OCI-LY7 (cell line): ENCODE data around the gene SYT9. TPM values are rescaled to one million over a fixed set of nuclear protein-coding genes. Genes with fewer than 3 reads are reported as not detected.

ENCODE experiments used
- BruUV-seq: library from RNA; stranded (reverse); fragments of 400-500 nt; replicated peaks from 2 replicates; lab custom pipeline; 2021; lab: Mats Ljungman, UMichigan
- CTCF ChIA-PET: fragments of 300-600 bp; sonication (Branson Sonifier 250); formaldehyde crosslinking; loops from one replicate; lab custom pipeline; 2022; ENCODE audit warnings: antibody characterized with exemption; ENCODE audit not compliant: unreplicated experiment; lab: Charles Lee
- POLR2A ChIA-PET: fragments of 300-600 bp; sonication (Branson Sonifier 250); formaldehyde crosslinking; loops from one replicate; lab custom pipeline; 2022; ENCODE audit warnings: antibody characterized with exemption; lab: Charles Lee
- DNase-seq: peaks from one replicate; pipeline ENCODE4 v3.0.0-alpha.2; 2015; ENCODE audit warnings: low spot score
- H2AFZ ChIP-seq: fragments of 200-600 bp; sonication (generic), shearing (Covaris generic); 2 replicates; pipeline ENCODE4 v1.6.1; 2014; ENCODE audit warnings: mild to moderate bottlenecking, antibody characterized with exemption, low read length, moderate library complexity
- H3K27ac ChIP-seq: fragments of 200-600 bp; sonication (generic); 2 replicates; pipeline ENCODE4 v1.5.1; 2014; ENCODE audit warnings: mixed run types, low read depth, mild to moderate bottlenecking, moderate library complexity, low read length, inconsistent platforms; ENCODE audit not compliant: poor library complexity, severe bottlenecking
- H3K36me3 ChIP-seq: fragments of 200-600 bp; sonication (generic); 2 replicates; pipeline ENCODE4 v1.6.1; 2014; ENCODE audit warnings: mild to moderate bottlenecking, antibody characterized with exemption, low read length, moderate library complexity, mixed read lengths; ENCODE audit not compliant: insufficient read depth
- H3K4me1 ChIP-seq: fragments of 200-600 bp; sonication (generic); 2 replicates; pipeline ENCODE4 v1.5.1; 2014; ENCODE audit warnings: mild to moderate bottlenecking, low read length; ENCODE audit not compliant: insufficient read depth, poor library complexity, severe bottlenecking
- H3K4me2 ChIP-seq: fragments of 200-600 bp; sonication (generic); 2 replicates; pipeline ENCODE4 v1.6.1; 2014; ENCODE audit warnings: mild to moderate bottlenecking, low read length
- H3K4me3 ChIP-seq: fragments of 200-600 bp; sonication (generic); 2 replicates; pipeline ENCODE4 v1.5.1; 2014; ENCODE audit warnings: mild to moderate bottlenecking, low read depth, low read length; ENCODE audit not compliant: poor library complexity, severe bottlenecking
- H3K79me2 ChIP-seq: fragments of 200-600 bp; sonication (generic); 2 replicates; pipeline ENCODE4 v1.6.1; 2016; ENCODE audit warnings: low read depth, mild to moderate bottlenecking, low read length, moderate library complexity, mixed read lengths; ENCODE audit not compliant: insufficient read depth
- H3K9me2 ChIP-seq: fragments of 200-600 bp; sonication (generic); 2 replicates; pipeline ENCODE4 v1.6.1; 2016; ENCODE audit warnings: mild to moderate bottlenecking, low read length, mixed read lengths; ENCODE audit not compliant: insufficient read depth
- H3K9me3 ChIP-seq: fragments of 200-600 bp; sonication (generic); 2 replicates; pipeline ENCODE4 v1.6.1; 2014; ENCODE audit warnings: mild to moderate bottlenecking, mixed run types, low read length, mixed read lengths
- H4K20me1 ChIP-seq: fragments of 200-600 bp; sonication (generic); 2 replicates; pipeline ENCODE4 v1.6.1; 2014; ENCODE audit warnings: mild to moderate bottlenecking, antibody characterized with exemption, low read length, moderate library complexity, mixed read lengths; ENCODE audit not compliant: insufficient read depth
- EZH2phosphoT487 ChIP-seq: fragments of 200-600 bp; sonication (generic); IDR thresholded peaks from 2 replicates; pipeline ENCODE4 v1.6.1; 2018; ENCODE audit warnings: low read depth, borderline replicate concordance, mild to moderate bottlenecking, mixed run types, antibody characterized with exemption, low read length, moderate library complexity, mixed read lengths
- intact Hi-C: fragments of 100-400 bp; cut with micrococcal nuclease; formaldehyde crosslinking; loops from one replicate; pipeline ENCODE4 v1.10.0; 2022; ENCODE audit not compliant: unreplicated experiment
- total RNA-seq, 2 experiments: library from RNA; depleted of rRNA in 1 of 2; stranded (reverse); fragments of >200 nt in 1 of 2; shearing (Covaris generic) in 1 of 2; gene quantifications; 2 replicates each; pipeline ENCODE4 v1.2.3, GENCODE V29; 2014 to 2022
- TF ChIP-seq, protein P1 (sequence below): fragments of 200-600 bp; sonication (generic); conservative IDR thresholded peaks from 2 replicates; pipeline ENCODE4 v1.5.1; 2014; ENCODE audit warnings: mild to moderate bottlenecking, antibody characterized with exemption, low read length, moderate library complexity, mixed read lengths

SYT9 gene
- total RNA-seq, 2 experiments from 2014 or later: 0.19 TPM; not detected in 1

DNA sequence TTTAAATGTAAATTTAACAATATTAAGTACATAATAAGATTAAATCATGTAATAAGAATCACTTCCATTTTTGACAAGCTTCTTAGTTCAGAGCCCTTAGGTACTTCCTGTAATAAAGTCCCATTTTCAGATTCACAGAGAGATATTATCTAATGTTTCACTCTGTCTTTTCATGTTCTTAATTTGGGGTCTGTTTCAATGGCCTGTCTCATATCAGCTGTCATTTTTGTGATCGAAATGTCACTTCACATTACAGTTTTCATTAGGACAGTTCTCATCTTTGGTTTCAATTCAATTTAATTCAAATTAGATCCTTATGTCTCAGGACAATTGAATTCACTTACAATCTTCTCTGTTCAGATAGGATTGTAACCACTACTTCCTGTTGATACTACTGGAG lies 211.0 kb downstream of the SYT9 start:
- Histone ChIP-seq H3K27ac (no peak overlapping the region), H3K4me2 (no peak overlapping the region), H3K9me3 (no peaks in the 10 kb centered on the region), H3K79me2 (no peaks in the 10 kb centered on the region), H3K9me2 (no peaks in the 10 kb centered on the region), H3K4me1 (no peaks in the 10 kb centered on the region), H3K36me3 (no peaks in the 10 kb centered on the region), H2AFZ (no peak overlapping the region), H3K4me3 (no peak overlapping the region), H4K20me1 (no peaks in the 10 kb centered on the region)
- CTCF ChIA-PET: no interaction called here
- POLR2A ChIA-PET: interaction anchor here (0.8 to 1.3 kb wide), 2 partner anchors 12 to 27 kb away, joined by 3 to 7 read pairs; no protein-coding TSS in a partner anchor
- no TSS peak for BruUV-seq
- no peak for DNase-seq
- TF ChIP-seq, protein P1, sequence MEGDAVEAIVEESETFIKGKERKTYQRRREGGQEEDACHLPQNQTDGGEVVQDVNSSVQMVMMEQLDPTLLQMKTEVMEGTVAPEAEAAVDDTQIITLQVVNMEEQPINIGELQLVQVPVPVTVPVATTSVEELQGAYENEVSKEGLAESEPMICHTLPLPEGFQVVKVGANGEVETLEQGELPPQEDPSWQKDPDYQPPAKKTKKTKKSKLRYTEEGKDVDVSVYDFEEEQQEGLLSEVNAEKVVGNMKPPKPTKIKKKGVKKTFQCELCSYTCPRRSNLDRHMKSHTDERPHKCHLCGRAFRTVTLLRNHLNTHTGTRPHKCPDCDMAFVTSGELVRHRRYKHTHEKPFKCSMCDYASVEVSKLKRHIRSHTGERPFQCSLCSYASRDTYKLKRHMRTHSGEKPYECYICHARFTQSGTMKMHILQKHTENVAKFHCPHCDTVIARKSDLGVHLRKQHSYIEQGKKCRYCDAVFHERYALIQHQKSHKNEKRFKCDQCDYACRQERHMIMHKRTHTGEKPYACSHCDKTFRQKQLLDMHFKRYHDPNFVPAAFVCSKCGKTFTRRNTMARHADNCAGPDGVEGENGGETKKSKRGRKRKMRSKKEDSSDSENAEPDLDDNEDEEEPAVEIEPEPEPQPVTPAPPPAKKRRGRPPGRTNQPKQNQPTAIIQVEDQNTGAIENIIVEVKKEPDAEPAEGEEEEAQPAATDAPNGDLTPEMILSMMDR: no peak
- TF ChIP-seq EZH2phosphoT487: no peak
- intact Hi-C loops: no loop called here

DNA sequence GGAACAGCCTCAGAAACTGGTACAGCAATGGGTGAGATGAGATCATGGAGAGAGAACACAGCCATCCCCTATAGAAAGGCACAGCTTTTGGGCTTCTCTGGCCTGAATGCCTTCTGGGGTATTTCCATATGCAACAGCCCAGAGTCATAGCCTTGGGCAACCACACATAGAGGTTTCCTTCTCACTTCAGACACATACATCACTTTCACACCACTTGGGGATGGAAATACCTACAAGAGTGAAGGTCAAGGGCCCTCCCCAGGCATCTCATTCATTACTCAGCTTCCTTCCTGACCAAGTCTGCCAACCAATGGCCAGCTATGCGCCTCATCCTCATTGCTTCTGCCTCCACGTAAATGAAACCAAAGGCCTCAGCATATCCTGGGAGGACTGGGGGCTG lies 215.9 kb downstream of the SYT9 start:
- Histone ChIP-seq H4K20me1 (no peaks in the 10 kb centered on the region), H3K4me1 (no peaks in the 10 kb centered on the region), H3K9me3 (no peaks in the 10 kb centered on the region), H2AFZ (no peak overlapping the region), H3K4me3 (no peak overlapping the region), H3K9me2 (no peaks in the 10 kb centered on the region), H3K4me2 (no peak overlapping the region), H3K36me3 (no peaks in the 10 kb centered on the region), H3K27ac (no peak overlapping the region), H3K79me2 (no peaks in the 10 kb centered on the region)
- no peak for DNase-seq
- ChIA-PET POLR2A (interaction anchor here (0.7 kb wide), 1 partner anchor 101 kb away, joined by 3 read pairs; no protein-coding TSS in a partner anchor), CTCF (no interaction called here)
- TF ChIP-seq, protein P1: no peak
- no peak for TF ChIP-seq EZH2phosphoT487
- BruUV-seq: no TSS peak
- intact Hi-C loops: no loop called here

DNA sequence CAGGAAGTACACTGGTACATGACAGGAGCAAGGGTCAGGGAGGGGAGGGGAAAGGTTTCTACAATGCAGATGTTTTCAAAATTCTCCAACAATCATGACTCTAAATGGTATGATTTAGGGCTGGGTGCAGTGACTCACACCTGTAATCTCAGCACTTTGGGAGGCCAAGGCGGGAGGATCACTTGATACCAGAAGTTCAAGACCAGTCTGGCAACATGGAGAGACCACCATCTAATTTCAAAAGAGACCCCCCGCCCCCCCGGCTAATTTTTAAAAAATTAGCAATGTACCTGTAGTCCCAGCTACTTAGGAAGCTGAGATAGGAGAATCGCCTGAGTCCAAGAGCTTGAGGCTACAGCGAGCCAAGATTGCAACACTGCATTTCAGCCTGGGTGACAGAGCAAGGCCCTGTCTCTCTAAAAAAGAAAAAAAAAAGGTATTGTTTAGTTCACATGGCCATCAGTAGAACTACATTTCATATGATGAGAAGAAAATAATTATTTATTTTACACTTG lies 217.7 kb downstream of the SYT9 start:
- intact Hi-C loops: no loop called here
- H2AFZ ChIP-seq: no peak overlapping the region
- TF ChIP-seq, protein P1: no peak
- no peak for TF ChIP-seq EZH2phosphoT487
- H3K36me3 ChIP-seq: no peaks in the 10 kb centered on the region
- H3K9me3 ChIP-seq: no peaks in the 10 kb centered on the region
- POLR2A ChIA-PET: interaction anchor here (0.6 to 1.2 kb wide), 2 partner anchors 14 to 500 kb away, joined by 3 read pairs; no protein-coding TSS in a partner anchor
- peaks cover 10% of the 10 kb centered on the region for H3K4me1 ChIP-seq
- H3K27ac ChIP-seq: no peak overlapping the region
- H3K79me2 ChIP-seq: no peaks in the 10 kb centered on the region
- CTCF ChIA-PET: no interaction called here
- H4K20me1 ChIP-seq: no peaks in the 10 kb centered on the region
- H3K4me3 ChIP-seq: no peak overlapping the region
- H3K4me2 ChIP-seq: no peak overlapping the region
- H3K9me2 ChIP-seq: no peaks in the 10 kb centered on the region
- DNase-seq: no peak
- BruUV-seq: no TSS peak
